Measurements from ENCODE around the gene IFRD1.
A peak's percentile ranks its signal among the peaks of the same experiment; 100 is the strongest.
"Not testable (repeated sequence)": the region's sequence is repeated elsewhere in the genome, so short reads cannot be mapped to it uniquely, and the experiment has no call there.

The IFRD1 gene

DNA sequence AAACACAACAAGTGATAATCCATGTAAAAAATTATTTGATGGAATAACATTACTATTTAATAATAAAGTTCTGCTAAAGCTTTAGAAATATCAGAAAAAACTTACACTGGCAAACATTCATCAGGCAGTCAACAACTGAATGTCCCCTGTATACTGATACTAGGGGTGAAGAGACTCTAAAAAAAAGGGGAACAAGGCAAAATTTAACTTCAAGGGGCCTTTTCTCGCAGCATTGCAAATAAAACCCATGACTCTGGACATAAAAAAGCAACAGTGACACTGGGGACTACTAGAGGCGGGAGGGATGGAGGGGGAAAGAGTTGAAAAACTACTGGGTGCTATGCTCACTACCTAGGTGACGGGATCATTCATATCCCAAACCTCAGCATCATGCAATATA, 5.8 kb upstream of the IFRD1 start:
- no peak for DNase-seq

DNA sequence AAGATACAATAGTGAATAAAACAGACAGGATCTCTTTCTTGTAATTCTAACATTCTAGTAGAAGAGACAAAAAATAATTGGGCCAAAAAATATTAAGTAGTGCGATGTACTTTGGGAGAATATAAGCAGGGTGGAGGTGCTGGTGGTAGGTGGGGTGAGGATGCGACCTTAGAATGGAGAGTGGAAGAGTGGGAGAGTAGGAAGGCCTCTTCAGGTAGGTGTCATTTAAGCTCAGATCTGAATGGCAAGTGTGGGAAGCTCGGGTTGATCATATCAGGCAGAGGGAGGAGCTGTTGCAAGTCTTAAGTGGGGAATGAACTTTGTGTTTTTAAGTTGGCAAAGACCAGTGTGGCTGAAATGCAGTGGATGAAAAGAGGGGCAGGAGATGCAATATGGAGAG, 3.8 kb upstream of the IFRD1 start:
- DNase-seq = no peak

DNA sequence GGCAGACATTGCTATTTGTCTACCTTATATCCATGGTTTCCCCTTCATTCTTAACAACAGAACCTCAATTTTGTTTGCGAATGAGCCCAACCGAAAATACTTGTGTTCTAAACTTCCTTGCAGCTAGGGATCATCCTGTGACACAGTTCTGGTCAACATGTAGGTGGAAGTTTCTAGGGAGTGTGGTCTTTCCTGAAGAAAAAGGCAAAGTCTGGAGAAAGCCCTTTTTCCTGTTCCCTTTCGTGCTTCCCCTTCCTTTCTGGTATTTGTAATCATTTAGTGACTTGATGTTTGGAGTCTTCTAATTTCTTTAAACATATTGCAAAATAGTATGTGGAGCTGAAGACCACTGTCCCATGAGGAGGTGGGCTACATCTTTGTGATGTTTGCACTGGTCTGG, 2.9 kb upstream of the IFRD1 start:
- no peak for DNase-seq

DNA sequence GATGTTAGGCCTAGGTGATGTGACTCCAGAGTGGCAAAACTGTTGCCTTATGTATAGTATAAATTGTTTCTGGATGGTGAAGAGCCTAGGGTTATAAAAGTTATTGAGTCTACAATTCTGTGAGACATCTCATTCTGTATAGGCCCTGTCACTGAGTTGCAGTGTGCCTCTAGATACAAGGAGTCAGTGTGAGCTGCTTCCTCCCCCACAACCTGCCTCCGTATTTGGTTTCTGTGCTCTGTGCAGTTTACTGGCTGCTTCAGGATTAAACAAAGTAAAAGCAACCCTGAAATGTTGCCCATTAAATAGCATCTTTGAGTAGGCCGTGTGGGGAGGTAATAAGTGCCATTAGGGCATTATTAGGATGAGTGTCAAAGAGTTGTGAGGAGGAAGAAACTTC, 1.9 kb upstream of the IFRD1 start:
- DNase-seq = no peak

DNA sequence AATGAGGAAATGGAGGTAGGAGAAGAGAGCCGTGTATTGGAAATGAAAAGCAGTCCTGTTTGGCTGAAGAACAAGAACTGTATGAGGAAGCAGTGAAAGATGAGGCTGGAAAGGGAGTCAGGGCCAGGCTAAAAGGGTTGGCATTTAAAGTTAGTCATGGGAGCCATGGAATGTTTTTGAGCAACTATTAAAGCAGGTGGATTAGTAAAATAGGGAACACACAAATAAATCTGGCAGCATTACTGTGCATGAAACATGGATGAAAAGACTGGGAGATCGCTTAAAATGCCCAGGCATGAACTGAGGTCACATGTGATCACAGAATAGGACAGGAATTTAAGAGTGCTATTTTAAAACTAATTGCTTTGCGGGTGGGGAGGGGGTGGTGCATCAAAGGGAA, 1.4 kb upstream of the IFRD1 start:
- DNase-seq = no peak

DNA sequence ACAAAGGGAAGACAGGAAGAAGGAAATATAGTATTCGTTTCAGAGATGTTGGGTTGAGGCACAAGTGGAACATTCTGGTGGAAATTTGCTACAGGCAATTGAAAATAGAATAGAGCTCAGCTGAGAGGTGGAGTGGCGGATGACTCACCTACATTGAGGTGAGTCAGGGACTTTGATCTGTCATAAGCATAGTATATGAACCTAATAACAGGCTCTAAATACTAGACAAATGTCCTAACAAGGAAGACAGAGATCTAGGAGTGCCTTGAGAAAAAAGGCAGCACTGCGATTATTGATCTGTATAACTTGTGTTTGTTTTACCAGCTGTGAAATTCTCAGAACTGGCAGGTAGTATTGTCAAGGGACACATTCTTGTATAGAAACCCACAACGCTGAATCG, 907 bp upstream of the IFRD1 start:
- DNase-seq = peak; percentile 30

DNA sequence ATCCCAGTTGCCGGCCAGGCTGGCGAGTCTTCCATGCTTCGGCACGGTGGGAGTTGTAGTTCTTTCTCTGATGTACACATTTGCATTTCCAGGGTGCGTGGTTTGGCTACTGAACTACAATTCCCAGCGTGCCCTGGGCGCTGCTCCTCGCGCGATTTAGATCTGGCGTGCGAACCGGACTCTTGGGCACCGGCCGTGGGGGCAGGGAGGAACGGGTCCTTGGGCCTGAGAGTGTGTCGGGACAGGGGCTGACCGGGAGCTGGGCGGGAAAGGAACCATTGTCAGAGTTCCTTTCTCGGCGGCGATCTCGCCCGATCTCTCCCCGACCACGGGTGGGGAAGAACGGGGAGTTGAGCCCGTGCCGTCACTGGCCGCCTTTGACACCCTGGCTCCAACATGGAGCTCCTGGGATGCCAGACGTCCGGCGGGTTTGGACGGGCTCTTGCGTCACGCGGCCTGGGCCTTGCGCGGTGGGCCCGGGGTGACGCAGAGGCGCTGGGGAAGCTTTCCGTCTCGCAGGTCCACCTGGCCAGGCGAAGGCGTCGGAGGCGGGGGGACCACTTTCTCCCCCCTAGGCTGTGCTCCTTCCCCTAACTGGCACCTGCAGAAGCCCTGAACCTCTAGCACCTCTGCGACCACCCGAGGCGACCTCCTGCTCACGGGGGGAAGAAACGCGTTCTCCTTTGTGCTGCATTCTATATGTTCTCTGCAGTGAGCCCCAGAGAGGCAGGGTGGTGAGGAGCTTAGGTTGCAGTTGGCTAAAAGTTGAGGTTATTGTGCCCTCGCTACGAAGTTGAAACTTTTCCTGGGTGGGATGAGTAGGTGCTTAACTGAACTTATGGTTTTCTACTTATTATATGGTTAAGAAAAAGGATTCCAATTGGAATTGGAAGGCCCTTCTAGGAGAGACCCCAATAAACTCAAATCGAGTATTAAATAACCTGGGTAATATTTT, 824 bp downstream of the IFRD1 start:
- peak; percentile 83 for DNase-seq

DNA sequence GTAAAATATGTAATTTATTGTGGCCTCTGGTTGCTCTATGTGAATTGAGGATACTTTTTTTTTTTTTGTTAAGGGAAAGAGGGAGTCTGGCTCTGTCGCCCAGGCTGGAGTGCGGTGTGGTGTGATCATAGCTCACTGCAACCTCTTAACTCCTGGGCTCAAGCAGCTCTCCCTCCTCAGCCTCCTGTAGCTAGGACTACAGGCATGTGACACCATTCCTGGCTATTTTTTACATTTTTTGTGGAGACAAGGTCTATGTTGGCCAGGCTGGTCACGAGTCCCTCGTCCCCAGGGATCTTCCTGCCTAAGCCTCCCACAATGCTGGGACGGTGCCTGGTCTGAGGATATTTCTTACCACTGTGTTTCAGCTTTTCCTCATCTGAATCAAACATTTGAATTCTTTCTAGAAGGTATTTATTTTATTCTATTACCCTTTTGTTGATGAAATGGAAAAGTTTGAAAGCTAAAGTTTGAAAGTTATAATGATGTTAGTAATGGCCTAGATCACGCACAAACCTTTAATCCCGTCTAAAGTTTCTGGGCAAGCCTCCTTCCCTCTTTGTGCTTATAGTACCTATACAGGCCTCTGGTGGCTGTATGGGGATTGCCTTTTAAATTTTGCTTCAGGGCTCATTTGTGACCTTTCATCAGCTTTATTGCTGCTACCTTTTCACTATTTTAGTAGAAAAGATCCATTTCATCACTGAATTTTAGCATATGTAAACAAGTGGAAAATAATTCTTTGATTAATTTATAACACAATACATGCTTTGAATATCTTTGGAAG, 2.0 kb downstream of the IFRD1 start:
- no peak for DNase-seq

DNA sequence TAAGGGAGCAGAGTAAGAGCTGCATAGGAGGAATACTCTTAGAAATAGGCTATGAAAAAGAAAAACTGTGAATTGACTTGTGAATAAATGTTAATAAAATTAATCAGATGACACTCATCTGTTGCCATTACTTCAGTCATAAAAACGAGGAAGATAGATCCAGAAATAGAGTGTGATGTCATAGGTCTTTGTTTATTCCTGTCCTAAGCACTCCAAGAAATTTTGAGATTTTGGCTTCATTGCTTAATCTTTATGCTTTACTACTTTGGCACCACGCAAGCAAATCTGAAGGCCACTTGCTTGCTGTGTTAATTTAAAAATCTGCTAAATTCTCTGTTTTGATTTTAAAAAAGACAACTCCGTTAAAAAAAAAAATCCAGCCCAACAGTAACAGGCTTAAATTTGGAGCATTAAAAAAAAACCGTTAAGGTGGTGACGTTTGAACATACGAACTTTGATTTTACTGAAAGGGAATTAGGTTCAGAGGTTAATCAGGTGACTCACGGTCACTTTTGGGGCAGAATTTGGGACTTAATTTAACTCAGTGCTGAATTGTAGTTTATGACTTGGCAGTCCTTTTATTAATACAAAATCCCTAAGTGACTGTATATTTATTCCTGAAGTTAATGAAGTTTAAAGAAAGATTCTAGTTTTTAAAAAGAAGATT, 3.4 kb downstream of the IFRD1 start:
- no peak for DNase-seq

DNA sequence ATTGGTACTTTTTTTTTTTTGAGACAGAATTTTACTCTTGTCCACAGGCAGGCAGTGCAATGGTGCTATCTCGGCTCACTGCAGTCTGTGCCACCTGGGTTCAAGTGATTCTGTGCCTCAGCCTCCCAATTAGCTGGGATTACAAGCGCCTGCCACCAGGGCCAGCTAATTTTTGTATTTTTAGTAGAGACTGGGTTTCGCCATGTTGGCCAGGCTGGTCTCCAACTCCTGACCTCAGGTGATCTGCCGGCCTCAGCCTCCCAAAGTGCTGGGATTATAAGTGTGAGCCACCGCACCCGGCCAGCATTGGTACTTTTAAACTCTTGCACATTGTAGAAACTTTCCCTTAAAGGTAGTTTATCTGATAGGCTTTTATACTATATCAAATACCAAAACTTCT, 3.9 kb downstream of the IFRD1 start:
- DNase-seq = not testable (repeated sequence)

DNA sequence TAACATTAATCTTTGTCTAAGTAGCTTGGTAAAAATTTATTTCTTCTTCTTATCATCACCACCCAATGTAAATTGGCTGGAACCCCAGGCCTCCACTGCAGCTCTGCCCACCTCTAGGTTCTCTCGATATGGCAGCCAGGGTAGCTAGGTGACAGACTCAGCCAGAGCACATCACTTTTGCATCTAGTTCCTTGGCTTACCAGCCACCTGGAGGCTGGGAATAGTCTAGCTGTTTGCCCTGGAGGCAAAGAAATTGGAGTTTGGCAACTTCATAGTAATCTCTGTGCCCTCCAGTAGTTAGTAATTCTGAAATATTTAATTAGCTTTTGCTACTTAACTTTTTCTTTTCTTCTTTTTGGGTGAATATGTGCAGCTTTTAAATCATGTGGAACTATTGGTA, 9.4 kb downstream of the IFRD1 start:
- DNase-seq = no peak

DNA sequence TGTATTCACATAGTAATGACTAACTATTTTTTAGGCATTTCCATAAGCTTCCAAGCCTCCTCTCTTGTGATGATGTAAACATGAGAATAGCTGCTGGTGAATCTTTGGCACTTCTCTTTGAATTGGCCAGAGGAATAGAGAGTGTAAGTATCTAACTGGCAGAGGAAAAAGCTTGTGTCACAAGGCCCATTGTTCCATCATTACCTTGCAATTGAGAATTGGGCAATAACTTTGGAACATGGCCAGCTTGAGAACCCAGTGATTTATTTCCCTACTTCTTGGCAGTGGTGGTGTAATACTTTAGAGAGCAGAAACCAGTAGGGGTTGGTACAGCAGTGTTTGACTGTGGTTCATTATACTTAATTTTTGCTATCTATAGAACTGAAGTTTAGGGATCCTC, 12.0 kb downstream of the IFRD1 start:
- no peak for DNase-seq

DNA sequence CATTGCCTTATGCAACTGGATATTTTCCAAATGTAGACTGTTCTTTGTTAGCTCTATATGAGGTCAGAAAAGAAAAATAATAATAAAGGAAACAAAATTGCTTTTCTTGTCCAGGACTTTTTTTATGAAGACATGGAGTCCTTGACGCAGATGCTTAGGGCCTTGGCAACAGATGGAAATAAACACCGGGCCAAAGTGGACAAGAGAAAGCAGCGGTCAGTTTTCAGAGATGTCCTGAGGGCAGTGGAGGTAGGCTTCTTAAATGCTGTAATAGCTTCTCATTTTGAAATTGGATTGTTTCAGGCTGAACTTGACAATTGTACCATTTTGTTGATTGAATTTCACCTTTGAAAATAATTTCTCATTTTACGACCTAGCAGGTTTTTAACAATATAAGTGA, 17.6 kb downstream of the IFRD1 start:
- DNase-seq = no peak

DNA sequence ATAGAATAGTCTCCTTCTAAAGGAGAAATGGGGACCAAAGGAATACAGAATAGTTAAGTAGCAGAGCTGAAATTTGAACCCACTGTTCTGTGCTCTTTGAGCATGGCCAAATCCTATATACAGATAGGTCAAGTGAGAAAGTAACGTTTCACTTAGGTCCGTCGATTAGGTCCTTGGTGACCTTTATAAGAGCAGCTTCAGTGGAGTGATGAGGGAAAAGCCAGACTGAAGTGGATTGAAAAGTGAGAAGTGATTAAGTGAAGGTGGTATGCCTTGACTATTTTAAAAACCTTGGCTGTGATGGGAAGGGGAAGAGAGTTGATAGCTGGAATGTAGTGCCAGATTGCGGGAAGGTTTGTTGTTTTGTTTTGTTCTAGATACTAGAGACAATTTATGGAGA, 19.9 kb downstream of the IFRD1 start:
- no peak for DNase-seq

DNA sequence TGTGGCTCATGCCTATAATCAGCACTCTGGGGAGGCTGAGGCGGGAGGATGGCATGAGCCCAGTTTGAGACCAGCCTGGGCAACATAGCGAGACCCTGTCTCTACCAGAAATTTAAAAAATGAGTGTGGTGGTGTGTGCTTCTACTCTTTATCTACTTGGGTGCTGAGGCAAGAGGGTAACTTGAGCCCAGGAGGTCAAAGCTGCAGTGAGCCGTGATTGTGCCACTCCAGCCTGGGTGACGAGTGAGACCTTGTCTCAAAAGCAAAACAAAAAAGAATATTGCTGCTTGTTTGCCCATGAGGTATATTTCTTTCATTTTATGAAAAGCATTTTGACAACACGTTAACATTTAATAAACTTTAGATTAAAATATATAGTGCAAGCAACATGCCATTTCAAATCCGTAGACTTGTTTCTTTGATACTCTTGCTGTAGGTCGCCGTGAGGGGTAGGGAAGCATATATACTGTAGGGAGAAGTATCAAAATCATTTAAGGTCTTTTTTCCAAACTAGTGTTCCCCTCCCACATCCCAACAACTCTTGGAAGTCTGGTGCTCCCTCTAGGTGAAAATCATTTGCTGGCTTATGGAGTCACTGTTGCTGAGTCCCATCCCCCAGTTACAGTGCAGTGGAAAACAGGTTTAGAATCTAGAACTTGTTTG, 26.3 kb downstream of the IFRD1 start:
- DNase-seq = no peak

DNA sequence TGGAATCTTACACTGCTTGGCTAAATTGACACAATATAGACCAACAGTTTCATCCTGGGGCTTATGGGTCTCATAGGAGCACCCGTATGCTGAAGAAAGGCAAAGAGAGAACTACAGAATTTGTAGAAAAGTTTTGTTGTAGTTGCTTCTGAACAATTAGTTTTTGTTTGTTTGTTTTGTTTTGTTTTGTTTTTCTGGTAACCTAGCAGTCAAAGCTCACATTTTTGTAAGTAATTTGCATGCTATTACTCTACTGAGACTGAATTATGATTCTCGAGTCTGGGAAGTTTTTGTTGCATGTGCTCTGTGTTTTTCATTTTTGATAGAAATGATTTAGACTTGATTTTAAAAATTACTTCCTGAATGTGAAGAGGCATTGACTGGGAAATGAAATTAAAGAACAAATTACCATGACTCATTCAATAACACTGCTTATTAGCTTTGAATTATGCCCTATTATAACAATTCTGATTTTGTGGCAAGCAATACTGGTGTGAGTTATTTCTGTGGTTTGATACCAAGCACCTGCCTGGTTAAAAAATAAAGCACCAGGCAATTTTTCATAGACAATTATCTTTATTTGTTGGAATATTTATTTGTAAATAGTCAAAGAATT, 31.0 kb downstream of the IFRD1 start:
- no peak for DNase-seq

DNA sequence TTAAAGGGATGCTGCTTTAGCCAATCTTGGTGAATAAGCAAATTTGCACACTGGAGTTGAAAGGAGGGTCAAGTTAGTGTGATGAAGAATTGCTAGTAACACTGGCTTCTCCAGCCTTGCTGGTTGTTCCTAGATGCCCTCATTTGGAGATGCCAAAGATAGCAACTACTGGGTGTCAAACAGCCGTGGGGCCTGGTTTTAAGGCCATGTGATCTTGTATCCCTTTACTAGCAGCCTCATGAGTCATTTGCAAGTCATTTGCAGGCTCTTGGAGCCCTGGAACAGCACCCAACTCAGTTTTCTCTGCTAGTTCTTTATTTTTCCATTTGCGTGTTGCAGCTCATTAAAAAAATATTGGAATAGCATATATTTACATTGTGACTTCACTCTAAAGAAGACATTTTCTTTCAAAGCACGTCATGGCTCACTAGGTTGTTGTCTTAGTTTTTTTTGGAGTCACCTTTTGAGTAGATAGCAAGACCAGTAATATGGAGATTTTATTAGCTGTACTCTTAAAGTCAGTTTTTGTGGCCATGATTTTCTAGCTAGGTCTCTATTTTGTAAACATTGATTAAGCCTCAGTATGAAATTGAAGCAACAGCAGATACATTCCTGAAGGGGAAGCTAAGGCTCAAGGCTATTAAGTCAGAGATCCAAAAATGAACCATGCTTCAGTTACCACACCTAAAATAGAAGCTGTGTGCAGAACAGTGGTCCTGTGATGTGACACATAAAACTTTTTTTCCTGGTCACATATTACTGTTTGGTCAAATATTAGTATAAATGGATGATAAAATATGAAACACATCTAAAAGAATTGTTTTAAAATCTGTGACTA, 31.8 kb downstream of the IFRD1 start:
- no peak for DNase-seq

DNA sequence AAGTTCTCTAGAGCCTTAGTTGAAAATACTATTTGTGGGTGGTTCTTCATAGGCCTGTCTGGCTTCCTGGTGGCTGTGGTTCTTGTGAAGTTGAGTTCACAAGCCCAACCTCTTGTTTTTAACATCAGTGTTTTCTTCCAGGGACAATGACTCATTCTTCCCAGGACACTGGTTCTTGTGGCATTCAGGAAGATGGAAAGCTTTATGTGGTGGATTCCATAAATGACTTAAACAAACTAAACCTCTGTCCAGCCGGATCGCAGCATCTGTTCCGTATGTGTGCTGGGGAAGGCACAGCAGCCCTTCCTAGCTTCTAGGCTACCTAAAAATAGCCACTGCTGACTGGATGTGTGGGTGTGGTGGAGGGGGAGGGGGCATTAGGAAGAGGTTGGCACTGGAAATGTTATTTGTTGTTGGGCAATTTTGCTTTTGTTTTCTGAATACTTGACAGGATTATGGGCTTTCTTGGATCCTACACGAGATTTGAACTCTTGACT, 34.5 kb downstream of the IFRD1 start:
- no peak for DNase-seq

DNA sequence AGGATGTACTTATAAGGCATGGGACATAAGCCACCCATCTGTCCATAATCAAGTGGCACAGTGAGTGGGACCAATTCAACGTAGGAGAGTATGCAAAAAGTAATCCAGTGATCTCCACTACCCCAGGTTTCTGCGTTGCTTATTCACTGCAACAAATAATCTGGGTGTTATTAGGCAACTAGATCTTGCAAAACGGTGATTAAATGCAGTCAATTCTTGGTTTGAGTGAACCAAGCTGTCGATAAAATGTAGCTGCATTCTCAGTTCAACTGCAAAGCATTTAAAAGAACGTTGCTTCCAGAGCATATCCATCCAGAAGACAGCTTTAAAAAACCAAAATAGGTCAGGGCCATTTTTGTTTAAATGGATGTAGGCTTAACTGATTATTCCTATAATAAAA, 35.5 kb downstream of the IFRD1 start:
- DNase-seq = no peak

DNA sequence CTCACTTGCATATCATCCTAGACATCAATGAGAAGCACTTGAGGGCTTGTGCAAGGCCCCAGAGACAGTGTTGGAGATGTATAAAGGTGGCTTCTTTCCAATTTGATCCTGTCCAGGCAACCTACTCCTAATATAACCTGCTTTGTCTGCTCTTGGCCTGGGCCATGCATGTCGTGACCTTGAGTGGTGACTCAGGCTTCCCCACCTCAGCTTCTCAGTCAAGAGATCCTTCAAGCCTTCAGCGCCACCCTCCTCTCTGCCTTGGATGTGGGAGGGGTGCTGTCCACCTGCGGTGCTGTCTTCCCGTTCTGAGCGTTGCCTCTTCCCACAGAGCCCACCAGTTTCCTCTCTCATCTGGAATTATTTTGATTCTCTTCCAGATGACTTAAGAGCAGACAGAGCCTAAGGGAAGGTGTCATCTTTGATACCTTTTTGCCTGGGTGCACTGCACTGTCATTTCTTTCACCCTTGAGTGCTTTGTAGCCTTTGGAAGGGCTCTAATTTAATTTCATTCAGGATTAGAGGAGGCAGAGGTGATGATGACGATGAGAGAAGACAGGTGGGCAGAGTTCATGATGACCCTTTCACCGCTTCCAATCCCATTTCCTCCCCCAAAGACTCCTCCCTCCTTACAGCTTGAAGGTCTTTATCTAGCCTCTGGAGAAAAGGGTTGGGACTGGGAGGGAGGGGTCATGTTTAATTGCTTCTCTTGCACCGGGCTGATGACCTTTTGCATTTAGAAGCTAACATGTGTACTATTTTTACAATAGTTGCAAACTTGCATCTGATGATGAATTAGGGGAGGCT, 37.4 kb downstream of the IFRD1 start:
- no peak for DNase-seq

DNA sequence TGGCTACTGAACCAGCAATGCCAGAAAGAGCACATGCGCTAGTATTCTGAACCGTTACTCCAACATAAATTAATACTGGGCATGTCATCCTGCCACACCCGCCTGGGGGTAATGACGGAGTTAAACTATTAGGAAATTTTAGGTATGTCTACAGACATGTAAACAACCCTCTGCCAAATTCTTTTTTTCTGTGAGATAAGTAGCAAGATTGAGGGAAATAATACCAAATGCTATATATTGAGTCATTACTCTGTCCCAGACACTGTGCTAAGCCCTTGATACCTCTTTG, 37.9 kb downstream of the IFRD1 start:
- no peak for DNase-seq
